GM23338 (cell line): ENCODE measurements around the gene SORCS2. TPM values are rescaled to one million over a fixed set of nuclear protein-coding genes. Genes with fewer than 3 reads are reported as not detected.

Source experiments
- ATAC-seq: fragments of 200-7000 bp; cut with Tn5 transposase; 3 replicates; pipeline ENCODE4 v1.9.1; 2020
- DNase-seq: peaks from one replicate; pipeline ENCODE4 v3.0.0-alpha.2; 2015; ENCODE audit warnings: low spot score
- H2AFZ ChIP-seq: fragments of 200-600 bp; sonication (generic); 2 replicates; pipeline ENCODE4 v1.8.0; 2016; ENCODE audit warnings: antibody characterized with exemption, mild to moderate bottlenecking, moderate library complexity
- H3F3A ChIP-seq: fragments of 200-600 bp; sonication (generic); replicated peaks from 2 replicates; pipeline ENCODE4 v1.8.0; 2017; ENCODE audit warnings: antibody characterized with exemption, mixed run types, low read depth
- H3K27ac ChIP-seq: fragments of 200-600 bp; sonication (generic); 2 replicates; pipeline ENCODE4 v1.6.1; 2016; ENCODE audit warnings: low read depth
- H3K27me3 ChIP-seq: fragments of 200-600 bp; sonication (generic); 2 replicates; pipeline ENCODE4 v1.8.0; 2016; ENCODE audit warnings: mild to moderate bottlenecking, mixed run types, moderate library complexity; ENCODE audit not compliant: insufficient read depth
- H3K36me3 ChIP-seq: fragments of 200-600 bp; sonication (generic); 2 replicates; pipeline ENCODE4 v1.8.0; 2016; ENCODE audit warnings: mild to moderate bottlenecking; ENCODE audit not compliant: insufficient read depth
- H3K4me1 ChIP-seq: fragments of 200-600 bp; sonication (generic); 2 replicates; pipeline ENCODE4 v1.8.0; 2016; ENCODE audit warnings: mild to moderate bottlenecking, moderate library complexity; ENCODE audit not compliant: insufficient read depth
- H3K4me2 ChIP-seq: fragments of 200-600 bp; sonication (generic); 2 replicates; pipeline ENCODE4 v1.7.1; 2017; ENCODE audit warnings: mixed run types
- H3K4me3 ChIP-seq: fragments of 200-600 bp; sonication (generic); 2 replicates; pipeline ENCODE4 v1.6.1; 2016; ENCODE audit warnings: mixed run types
- H3K79me2 ChIP-seq: fragments of 200-600 bp; sonication (generic); replicated peaks from 2 replicates; pipeline ENCODE4 v1.8.0; 2017; ENCODE audit warnings: mild to moderate bottlenecking; ENCODE audit not compliant: insufficient read depth
- H3K9me2 ChIP-seq: fragments of 200-600 bp; sonication (generic); 2 replicates; pipeline ENCODE4 v1.8.0; 2017; ENCODE audit not compliant: insufficient read depth
- H4K20me1 ChIP-seq: fragments of 200-600 bp; sonication (generic); replicated peaks from 2 replicates; pipeline ENCODE4 v1.8.0; 2017; ENCODE audit warnings: mild to moderate bottlenecking; ENCODE audit not compliant: insufficient read depth
- H3K27ac Mint-ChIP-seq: 2 replicates; pipeline ENCODE4 v1.8.0; 2020; ENCODE audit warnings: inconsistent platforms, mild to moderate bottlenecking, moderate library complexity, mixed read lengths
- H3K27me3 Mint-ChIP-seq: 3 replicates; pipeline ENCODE4 v1.8.0; 2022; ENCODE audit warnings: low read depth, mild to moderate bottlenecking, moderate library complexity, mixed read lengths, inconsistent platforms; ENCODE audit not compliant: insufficient read depth, poor library complexity
- H3K36me3 Mint-ChIP-seq: 3 replicates; pipeline ENCODE4 v1.8.0; 2021; ENCODE audit warnings: low read depth, mild to moderate bottlenecking, inconsistent platforms, moderate library complexity, mixed read lengths
- H3K4me1 Mint-ChIP-seq: 3 replicates; pipeline ENCODE4 v1.8.0; 2020; ENCODE audit warnings: mild to moderate bottlenecking, inconsistent platforms, mixed read lengths
- H3K4me3 Mint-ChIP-seq: 3 replicates; pipeline ENCODE4 v1.8.0; 2021; ENCODE audit warnings: moderate library complexity, mild to moderate bottlenecking, inconsistent platforms, mixed read lengths
- H3K9me3 Mint-ChIP-seq: 3 replicates; pipeline ENCODE4 v1.8.0; 2020; ENCODE audit warnings: moderate library complexity, mild to moderate bottlenecking, inconsistent platforms, mixed read lengths
- CREB1 ChIP-seq: fragments of 250-450 bp; sonication (Bioruptor Pico); IDR thresholded peaks from 2 replicates; pipeline ENCODE4 v1.5.0; 2020; ENCODE audit warnings: low read depth, mild to moderate bottlenecking, moderate library complexity
- EZH2phosphoT487 ChIP-seq: fragments of 200-600 bp; sonication (generic); IDR thresholded peaks from one replicate; pipeline ENCODE4 v1.8.1; 2018; ENCODE audit warnings: antibody characterized with exemption; ENCODE audit not compliant: unreplicated experiment
- JUNB ChIP-seq: IDR thresholded peaks from one replicate; pipeline ENCODE4 v1.6.1; 2016; ENCODE audit warnings: antibody characterized with exemption; ENCODE audit not compliant: unreplicated experiment
- NANOG ChIP-seq: IDR thresholded peaks from 2 replicates; pipeline ENCODE4 v1.6.1; 2016; ENCODE audit warnings: antibody characterized with exemption, borderline replicate concordance
- POLR2AphosphoS5 ChIP-seq: IDR thresholded peaks from 2 replicates; pipeline ENCODE4 v1.6.1; 2016; ENCODE audit warnings: antibody characterized with exemption, low read depth
- STAT1 ChIP-seq: IDR thresholded peaks from one replicate; pipeline ENCODE4 v1.6.1; 2016; ENCODE audit warnings: antibody characterized with exemption; ENCODE audit not compliant: unreplicated experiment
- ZNF114 ChIP-seq: fragments of 250-450 bp; sonication (Bioruptor Pico); IDR thresholded peaks from 2 replicates; pipeline ENCODE4 v1.5.0; 2020; ENCODE audit warnings: mild to moderate bottlenecking, moderate library complexity
- ZNF331 ChIP-seq: fragments of 250-450 bp; sonication (Bioruptor Pico); IDR thresholded peaks from 2 replicates; pipeline ENCODE4 v1.5.0; 2020; ENCODE audit warnings: low read depth, mild to moderate bottlenecking, moderate library complexity
- polyA plus RNA-seq: library from polyadenylated mRNA; unstranded; fragments of >200 nt; fragmentation: Nextera tagmentation; extraction: Ambion mirVana; gene quantifications from 2 replicates; pipeline ENCODE4 v1.2.1, GENCODE V29; 2016
- total RNA-seq: library from RNA; depleted of rRNA; stranded (reverse); fragments of >200 nt; shearing (Covaris generic); gene quantifications from 2 replicates; pipeline ENCODE4 v1.2.3, GENCODE V29; 2014
- TF ChIP-seq, protein P1 (sequence below): IDR thresholded peaks from one replicate; pipeline ENCODE4 v1.6.1; 2018; ENCODE audit warnings: antibody characterized with exemption; ENCODE audit not compliant: unreplicated experiment
- TF ChIP-seq, protein P2 (sequence below): fragments of 250-450 bp; sonication (Bioruptor Pico); IDR thresholded peaks from 2 replicates; pipeline ENCODE4 v1.5.0; 2020; ENCODE audit warnings: mild to moderate bottlenecking, moderate library complexity
- TF ChIP-seq, protein P3 (sequence below): IDR thresholded peaks from 2 replicates; pipeline ENCODE4 v1.6.1; 2016; ENCODE audit warnings: antibody characterized with exemption

The SORCS2 gene
- total and polyA plus RNA-seq, 2 experiments from 2014 or later = 0.47 to 2.4 TPM

DNA sequence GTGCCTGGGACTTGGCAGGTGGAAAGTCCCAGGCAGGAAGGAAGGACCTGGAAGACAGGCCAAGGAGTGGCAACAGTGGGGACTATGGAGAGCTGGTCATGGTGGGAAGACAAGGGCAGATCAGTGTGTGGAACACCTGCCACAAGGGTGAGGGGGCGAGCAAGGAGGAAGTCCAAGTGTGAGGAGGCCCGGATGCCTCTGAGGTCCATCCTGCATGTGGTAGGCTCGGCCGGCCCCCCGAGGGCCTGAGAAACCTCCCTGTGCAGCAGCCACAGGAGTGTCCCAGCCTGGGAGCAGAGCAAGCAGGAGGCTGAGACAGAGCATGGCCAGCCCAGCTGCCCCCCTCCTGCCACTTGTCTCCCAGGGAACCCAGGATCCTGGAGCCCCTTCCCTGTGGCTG is 282.9 kb downstream of the SORCS2 start:
- no peaks in the 10 kb centered on the region for H3K36me3 ChIP-seq
- no peak overlapping the region for H3K27ac Mint-ChIP-seq
- H3K27ac ChIP-seq = no peak overlapping the region
- H2AFZ ChIP-seq = no peak overlapping the region
- no peaks in the 10 kb centered on the region for H3F3A ChIP-seq
- no peak for ATAC-seq
- H3K27me3 Mint-ChIP-seq = peaks cover 18% of the 10 kb centered on the region
- no peak overlapping the region for H3K4me2 ChIP-seq
- no peak overlapping the region for H3K4me3 ChIP-seq
- TF ChIP-seq, protein P1, sequence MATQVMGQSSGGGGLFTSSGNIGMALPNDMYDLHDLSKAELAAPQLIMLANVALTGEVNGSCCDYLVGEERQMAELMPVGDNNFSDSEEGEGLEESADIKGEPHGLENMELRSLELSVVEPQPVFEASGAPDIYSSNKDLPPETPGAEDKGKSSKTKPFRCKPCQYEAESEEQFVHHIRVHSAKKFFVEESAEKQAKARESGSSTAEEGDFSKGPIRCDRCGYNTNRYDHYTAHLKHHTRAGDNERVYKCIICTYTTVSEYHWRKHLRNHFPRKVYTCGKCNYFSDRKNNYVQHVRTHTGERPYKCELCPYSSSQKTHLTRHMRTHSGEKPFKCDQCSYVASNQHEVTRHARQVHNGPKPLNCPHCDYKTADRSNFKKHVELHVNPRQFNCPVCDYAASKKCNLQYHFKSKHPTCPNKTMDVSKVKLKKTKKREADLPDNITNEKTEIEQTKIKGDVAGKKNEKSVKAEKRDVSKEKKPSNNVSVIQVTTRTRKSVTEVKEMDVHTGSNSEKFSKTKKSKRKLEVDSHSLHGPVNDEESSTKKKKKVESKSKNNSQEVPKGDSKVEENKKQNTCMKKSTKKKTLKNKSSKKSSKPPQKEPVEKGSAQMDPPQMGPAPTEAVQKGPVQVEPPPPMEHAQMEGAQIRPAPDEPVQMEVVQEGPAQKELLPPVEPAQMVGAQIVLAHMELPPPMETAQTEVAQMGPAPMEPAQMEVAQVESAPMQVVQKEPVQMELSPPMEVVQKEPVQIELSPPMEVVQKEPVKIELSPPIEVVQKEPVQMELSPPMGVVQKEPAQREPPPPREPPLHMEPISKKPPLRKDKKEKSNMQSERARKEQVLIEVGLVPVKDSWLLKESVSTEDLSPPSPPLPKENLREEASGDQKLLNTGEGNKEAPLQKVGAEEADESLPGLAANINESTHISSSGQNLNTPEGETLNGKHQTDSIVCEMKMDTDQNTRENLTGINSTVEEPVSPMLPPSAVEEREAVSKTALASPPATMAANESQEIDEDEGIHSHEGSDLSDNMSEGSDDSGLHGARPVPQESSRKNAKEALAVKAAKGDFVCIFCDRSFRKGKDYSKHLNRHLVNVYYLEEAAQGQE = no peak
- TF ChIP-seq ZNF331 (no peak), NANOG (no peak), STAT1 (no peak), POLR2AphosphoS5 (no peak), EZH2phosphoT487 (no peak)
- H3K4me1 ChIP-seq = no peaks in the 10 kb centered on the region
- no peaks in the 10 kb centered on the region for H4K20me1 ChIP-seq
- H3K9me3 Mint-ChIP-seq = no peaks in the 10 kb centered on the region
- H3K4me1 Mint-ChIP-seq = peaks cover 13% of the 10 kb centered on the region
- H3K79me2 ChIP-seq = no peaks in the 10 kb centered on the region
- H3K27me3 ChIP-seq = no peaks in the 10 kb centered on the region
- no peaks in the 10 kb centered on the region; the same call in 2 of the 3 replicates for H3K36me3 Mint-ChIP-seq
- no peaks in the 10 kb centered on the region for H3K9me2 ChIP-seq
- no peak overlapping the region for H3K4me3 Mint-ChIP-seq
- DNase-seq = no peak

DNA sequence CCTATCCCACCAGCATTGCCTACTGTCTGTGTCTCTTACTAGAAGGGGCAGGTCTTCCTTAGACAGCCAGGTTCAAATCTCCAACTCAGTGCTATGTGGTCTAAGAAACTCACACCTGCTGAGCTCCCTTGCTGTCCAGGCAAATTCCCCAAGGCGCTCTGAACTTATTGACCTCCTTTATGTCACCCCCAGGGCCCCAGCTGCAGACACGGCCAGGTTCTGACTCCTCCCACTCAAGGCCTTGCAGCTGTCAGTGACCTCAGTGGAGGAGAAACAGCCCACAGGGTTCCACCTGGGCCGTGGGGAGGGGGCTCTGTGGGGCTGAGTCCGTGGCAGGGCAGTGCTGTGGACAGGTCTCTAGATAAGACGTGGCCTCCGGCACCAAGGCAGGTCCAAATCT is 284.5 kb downstream of the SORCS2 start:
- Mint-ChIP-seq H3K4me1 (peaks cover 13% of the 10 kb centered on the region), H3K27ac (no peak overlapping the region), H3K9me3 (no peaks in the 10 kb centered on the region), H3K36me3 (no peaks in the 10 kb centered on the region; the same call in 2 of the 3 replicates), H3K27me3 (peaks cover 21% of the 10 kb centered on the region), H3K4me3 (no peak overlapping the region)
- no peaks in the 10 kb centered on the region for H3F3A ChIP-seq
- no peaks in the 10 kb centered on the region for H3K36me3 ChIP-seq
- no peak overlapping the region for H2AFZ ChIP-seq
- no peaks in the 10 kb centered on the region for H4K20me1 ChIP-seq
- no peak overlapping the region for H3K4me2 ChIP-seq
- no peak for DNase-seq
- H3K9me2 ChIP-seq = no peaks in the 10 kb centered on the region
- ATAC-seq = no peak
- H3K27ac ChIP-seq = no peak overlapping the region
- no peaks in the 10 kb centered on the region for H3K27me3 ChIP-seq
- H3K4me1 ChIP-seq = no peaks in the 10 kb centered on the region
- no peaks in the 10 kb centered on the region for H3K79me2 ChIP-seq
- no peak overlapping the region for H3K4me3 ChIP-seq
- TF ChIP-seq CREB1 (CRISPR knock-in tag) = no peak
- no peak for TF ChIP-seq JUNB
- TF ChIP-seq, protein P2, sequence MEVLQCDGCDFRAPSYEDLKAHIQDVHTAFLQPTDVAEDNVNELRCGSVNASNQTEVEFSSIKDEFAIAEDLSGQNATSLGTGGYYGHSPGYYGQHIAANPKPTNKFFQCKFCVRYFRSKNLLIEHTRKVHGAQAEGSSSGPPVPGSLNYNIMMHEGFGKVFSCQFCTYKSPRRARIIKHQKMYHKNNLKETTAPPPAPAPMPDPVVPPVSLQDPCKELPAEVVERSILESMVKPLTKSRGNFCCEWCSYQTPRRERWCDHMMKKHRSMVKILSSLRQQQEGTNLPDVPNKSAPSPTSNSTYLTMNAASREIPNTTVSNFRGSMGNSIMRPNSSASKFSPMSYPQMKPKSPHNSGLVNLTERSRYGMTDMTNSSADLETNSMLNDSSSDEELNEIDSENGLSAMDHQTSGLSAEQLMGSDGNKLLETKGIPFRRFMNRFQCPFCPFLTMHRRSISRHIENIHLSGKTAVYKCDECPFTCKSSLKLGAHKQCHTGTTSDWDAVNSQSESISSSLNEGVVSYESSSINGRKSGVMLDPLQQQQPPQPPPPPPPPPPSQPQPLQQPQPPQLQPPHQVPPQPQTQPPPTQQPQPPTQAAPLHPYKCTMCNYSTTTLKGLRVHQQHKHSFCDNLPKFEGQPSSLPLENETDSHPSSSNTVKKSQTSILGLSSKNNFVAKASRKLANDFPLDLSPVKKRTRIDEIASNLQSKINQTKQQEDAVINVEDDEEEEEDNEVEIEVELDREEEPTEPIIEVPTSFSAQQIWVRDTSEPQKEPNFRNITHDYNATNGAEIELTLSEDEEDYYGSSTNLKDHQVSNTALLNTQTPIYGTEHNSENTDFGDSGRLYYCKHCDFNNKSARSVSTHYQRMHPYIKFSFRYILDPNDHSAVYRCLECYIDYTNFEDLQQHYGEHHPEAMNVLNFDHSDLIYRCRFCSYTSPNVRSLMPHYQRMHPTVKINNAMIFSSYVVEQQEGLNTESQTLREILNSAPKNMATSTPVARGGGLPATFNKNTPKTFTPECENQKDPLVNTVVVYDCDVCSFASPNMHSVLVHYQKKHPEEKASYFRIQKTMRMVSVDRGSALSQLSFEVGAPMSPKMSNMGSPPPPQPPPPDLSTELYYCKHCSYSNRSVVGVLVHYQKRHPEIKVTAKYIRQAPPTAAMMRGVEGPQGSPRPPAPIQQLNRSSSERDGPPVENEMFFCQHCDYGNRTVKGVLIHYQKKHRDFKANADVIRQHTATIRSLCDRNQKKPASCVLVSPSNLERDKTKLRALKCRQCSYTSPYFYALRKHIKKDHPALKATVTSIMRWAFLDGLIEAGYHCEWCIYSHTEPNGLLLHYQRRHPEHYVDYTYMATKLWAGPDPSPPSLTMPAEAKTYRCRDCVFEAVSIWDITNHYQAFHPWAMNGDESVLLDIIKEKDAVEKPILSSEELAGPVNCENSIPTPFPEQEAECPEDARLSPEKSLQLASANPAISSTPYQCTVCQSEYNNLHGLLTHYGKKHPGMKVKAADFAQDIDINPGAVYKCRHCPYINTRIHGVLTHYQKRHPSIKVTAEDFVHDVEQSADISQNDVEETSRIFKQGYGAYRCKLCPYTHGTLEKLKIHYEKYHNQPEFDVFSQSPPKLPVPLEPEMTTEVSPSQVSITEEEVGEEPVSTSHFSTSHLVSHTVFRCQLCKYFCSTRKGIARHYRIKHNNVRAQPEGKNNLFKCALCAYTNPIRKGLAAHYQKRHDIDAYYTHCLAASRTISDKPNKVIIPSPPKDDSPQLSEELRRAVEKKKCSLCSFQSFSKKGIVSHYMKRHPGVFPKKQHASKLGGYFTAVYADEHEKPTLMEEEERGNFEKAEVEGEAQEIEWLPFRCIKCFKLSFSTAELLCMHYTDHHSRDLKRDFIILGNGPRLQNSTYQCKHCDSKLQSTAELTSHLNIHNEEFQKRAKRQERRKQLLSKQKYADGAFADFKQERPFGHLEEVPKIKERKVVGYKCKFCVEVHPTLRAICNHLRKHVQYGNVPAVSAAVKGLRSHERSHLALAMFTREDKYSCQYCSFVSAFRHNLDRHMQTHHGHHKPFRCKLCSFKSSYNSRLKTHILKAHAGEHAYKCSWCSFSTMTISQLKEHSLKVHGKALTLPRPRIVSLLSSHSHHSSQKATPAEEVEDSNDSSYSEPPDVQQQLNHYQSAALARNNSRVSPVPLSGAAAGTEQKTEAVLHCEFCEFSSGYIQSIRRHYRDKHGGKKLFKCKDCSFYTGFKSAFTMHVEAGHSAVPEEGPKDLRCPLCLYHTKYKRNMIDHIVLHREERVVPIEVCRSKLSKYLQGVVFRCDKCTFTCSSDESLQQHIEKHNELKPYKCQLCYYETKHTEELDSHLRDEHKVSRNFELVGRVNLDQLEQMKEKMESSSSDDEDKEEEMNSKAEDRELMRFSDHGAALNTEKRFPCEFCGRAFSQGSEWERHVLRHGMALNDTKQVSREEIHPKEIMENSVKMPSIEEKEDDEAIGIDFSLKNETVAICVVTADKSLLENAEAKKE (CRISPR knock-in tag) = no peak
- no peak for TF ChIP-seq STAT1
- TF ChIP-seq EZH2phosphoT487 = no peak
- TF ChIP-seq ZNF114 = no peak
- TF ChIP-seq, protein P3, sequence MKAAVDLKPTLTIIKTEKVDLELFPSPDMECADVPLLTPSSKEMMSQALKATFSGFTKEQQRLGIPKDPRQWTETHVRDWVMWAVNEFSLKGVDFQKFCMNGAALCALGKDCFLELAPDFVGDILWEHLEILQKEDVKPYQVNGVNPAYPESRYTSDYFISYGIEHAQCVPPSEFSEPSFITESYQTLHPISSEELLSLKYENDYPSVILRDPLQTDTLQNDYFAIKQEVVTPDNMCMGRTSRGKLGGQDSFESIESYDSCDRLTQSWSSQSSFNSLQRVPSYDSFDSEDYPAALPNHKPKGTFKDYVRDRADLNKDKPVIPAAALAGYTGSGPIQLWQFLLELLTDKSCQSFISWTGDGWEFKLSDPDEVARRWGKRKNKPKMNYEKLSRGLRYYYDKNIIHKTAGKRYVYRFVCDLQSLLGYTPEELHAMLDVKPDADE = no peak
